K562 (cell line): ENCODE results near the gene CCT5. TPM values are rescaled to one million over a fixed set of nuclear protein-coding genes. Genes with fewer than 3 reads are reported as not detected.
A peak's percentile ranks its signal among the peaks of the same experiment; 100 is the strongest.

ENCODE experiments used
- ATAC-seq: fragments of 200-7000 bp; cut with Tn5 transposase; 3 replicates; pipeline ENCODE4 v1.9.1; 2020; ENCODE audit warnings: moderate library complexity
- BruUV-seq: library from RNA; stranded (reverse); fragments of 400-500 nt; replicated peaks from 2 replicates; lab custom pipeline; 2021; lab: Mats Ljungman, UMichigan
- CTCF ChIA-PET: fragments of 300-600 bp; formaldehyde crosslinking; extraction: SDS; loops from one replicate; lab custom pipeline; 2021; ENCODE audit warnings: low intra/inter-chr PET ratio; lab: Yijun Ruan, JAX
- POLR2A ChIA-PET: fragments of 300-600, 350-650 bp; sonication (Branson Sonifier 250); formaldehyde crosslinking; extraction: SDS; loops from one replicate; lab custom pipeline; 2021; ENCODE audit warnings: antibody characterized with exemption, inconsistent platforms; lab: Yijun Ruan, JAX
- DNase-seq, 4 experiments: peaks; one replicate each; pipeline versions ENCODE4 v3.0.0 to v3.0.0-alpha.2; 2011 to 2018; ENCODE audit warnings: low spot score in 3 of 4, mixed read lengths in 3 of 4; ENCODE audit errors: extremely low read depth in 1 of 4
- FAIRE-seq: peaks from 2 replicates; lab custom pipeline; 2011; peaks lifted over from hg19 to GRCh38; lab: Jason Lieb, UNC
- H2AFZ ChIP-seq: 2 replicates; pipeline ENCODE4 v1.6.0; 2011; ENCODE audit warnings: low read depth, low read length, control low read depth, inconsistent platforms
- H3K27ac ChIP-seq: fragments of 200-600 bp; 3 replicates; pipeline ENCODE4 v1.8.0; 2011; ENCODE audit warnings: low read depth, mild to moderate bottlenecking, control low read depth, inconsistent platforms, low read length, moderate library complexity, mixed read lengths; ENCODE audit errors: extremely low read depth
- H3K27me3 ChIP-seq, 2 experiments: fragments of 300-600 bp in 1 of 2; 2 replicates in 1 of 2; 3 replicates in 1 of 2; pipeline versions ENCODE4 v1.6.0 to v1.8.0; 2011; ENCODE audit warnings: inconsistent platforms in 2 of 2, low read length in 2 of 2, mild to moderate bottlenecking in 1 of 2, mixed read lengths in 1 of 2, moderate library complexity in 1 of 2; ENCODE audit not compliant: control insufficient read depth in 2 of 2, insufficient read depth in 2 of 2
- H3K36me3 ChIP-seq: fragments of 300-600 bp; 3 replicates; pipeline ENCODE4 v1.8.0; 2011; ENCODE audit warnings: mild to moderate bottlenecking, low read length, inconsistent platforms; ENCODE audit not compliant: control insufficient read depth, insufficient read depth
- H3K4me1 ChIP-seq, 2 experiments: fragments of 200-600 bp in 1 of 2; replicated peaks in 1 of 2; 2 replicates in 1 of 2; 3 replicates in 1 of 2; pipeline versions ENCODE4 v1.5.1 to v1.8.0; 2011; ENCODE audit warnings: inconsistent platforms in 2 of 2, low read length in 2 of 2, mild to moderate bottlenecking in 1 of 2, mixed read lengths in 1 of 2, moderate library complexity in 1 of 2; ENCODE audit not compliant: control insufficient read depth in 2 of 2, insufficient read depth in 2 of 2
- H3K4me2 ChIP-seq: 2 replicates; pipeline ENCODE4 v1.6.1; 2011; ENCODE audit warnings: low read length, control low read depth, inconsistent platforms, mixed read lengths; ENCODE audit not compliant: insufficient read depth
- H3K4me3 ChIP-seq: fragments of 200-600 bp; sonication (generic), shearing (Covaris generic); 2 replicates; pipeline ENCODE4 v1.5.1; 2016; ENCODE audit warnings: control low read depth, inconsistent platforms
- H3K79me2 ChIP-seq: fragments of 200-600 bp; 3 replicates; pipeline ENCODE4 v1.8.0; 2011; ENCODE audit warnings: low read length, inconsistent platforms; ENCODE audit not compliant: control insufficient read depth, insufficient read depth
- H3K9ac ChIP-seq, 2 experiments: 2 replicates each; pipeline versions ENCODE4 v1.6.0 to v1.6.1; 2011; ENCODE audit warnings: low read depth in 2 of 2, low read length in 2 of 2, control low read depth in 1 of 2, inconsistent platforms in 1 of 2, mild to moderate bottlenecking in 1 of 2, mixed read lengths in 1 of 2; ENCODE audit not compliant: insufficient read depth in 1 of 2
- H3K9me1 ChIP-seq: one replicate; pipeline ENCODE4 v1.6.0; 2011; ENCODE audit warnings: inconsistent platforms, mild to moderate bottlenecking, low read length, moderate library complexity; ENCODE audit not compliant: control insufficient read depth, insufficient read depth
- H3K9me3 ChIP-seq: replicated peaks from 2 replicates; pipeline ENCODE4 v1.5.1; 2011; ENCODE audit warnings: low read depth, low read length, inconsistent platforms; ENCODE audit not compliant: control insufficient read depth, insufficient read depth
- H4K20me1 ChIP-seq: replicated peaks from 2 replicates; pipeline ENCODE4 v1.6.1; 2011; ENCODE audit warnings: low read length, inconsistent platforms, mixed read lengths; ENCODE audit not compliant: control insufficient read depth, insufficient read depth
- BACH1 ChIP-seq: fragments of 200-800 bp; sonication (Bioruptor generic); IDR thresholded peaks from 2 replicates; pipeline ENCODE4 v1.6.1; 2016; ENCODE audit warnings: missing genetic modification characterization, missing compliant biosample characterization
- BMI1 ChIP-seq: fragments of 150-350 bp; IDR thresholded peaks from 2 replicates; pipeline ENCODE4 v1.6.1; 2014; ENCODE audit warnings: low read length
- EWSR1 ChIP-seq: fragments of 450-650 bp; IDR thresholded peaks from 2 replicates; pipeline ENCODE4 v1.6.1; 2018; ENCODE audit warnings: borderline replicate concordance, mild to moderate bottlenecking, low read depth, moderate library complexity; ENCODE audit not compliant: partially characterized antibody
- FOSL1 ChIP-seq: fragments of 200-800 bp; sonication (Bioruptor generic); conservative IDR thresholded peaks from 2 replicates; pipeline ENCODE4 v1.6.1; 2016; ENCODE audit warnings: missing genetic modification characterization, missing compliant biosample characterization
- L3MBTL2 ChIP-seq: fragments of 450-650 bp; IDR thresholded peaks from 2 replicates; pipeline ENCODE4 v1.6.1; 2016; ENCODE audit warnings: mild to moderate bottlenecking, moderate library complexity
- MEF2D ChIP-seq: conservative IDR thresholded peaks from 2 replicates; pipeline ENCODE4 v1.6.1; 2016; ENCODE audit warnings: low read depth, missing genetic modification characterization, missing compliant biosample characterization
- NCOA1 ChIP-seq: fragments of 450-650 bp; IDR thresholded peaks from 2 replicates; pipeline ENCODE4 v1.6.1; 2016; ENCODE audit warnings: low read depth
- NCOA6 ChIP-seq: fragments of 450-650 bp; IDR thresholded peaks from 2 replicates; pipeline ENCODE4 v1.6.1; 2017; ENCODE audit warnings: mild to moderate bottlenecking
- NFXL1 ChIP-seq: fragments of 450-650 bp; formaldehyde crosslinking; IDR thresholded peaks from 2 replicates; pipeline ENCODE4 v1.4.0; 2021; ENCODE audit warnings: mild to moderate bottlenecking
- OTX1 ChIP-seq: fragments of 450-650 bp; formaldehyde crosslinking; IDR thresholded peaks from 2 replicates; pipeline ENCODE4 v1.4.0; 2022; ENCODE audit warnings: mild to moderate bottlenecking
- POLR2AphosphoS5 ChIP-seq: IDR thresholded peaks from 2 replicates; pipeline ENCODE4 v1.6.1; 2011; ENCODE audit warnings: mild to moderate bottlenecking, low read depth, low read length, moderate library complexity; ENCODE audit not compliant: control insufficient read depth, insufficient read depth
- PRPF4 ChIP-seq: fragments of 200-400 bp; formaldehyde crosslinking; IDR thresholded peaks from one replicate; pipeline ENCODE4 v1.6.1; 2017; ENCODE audit warnings: low read length, low read depth, mild to moderate bottlenecking; ENCODE audit not compliant: insufficient read depth, poor library complexity, severe bottlenecking
- RAD51 ChIP-seq: fragments of 450-650 bp; IDR thresholded peaks from 2 replicates; pipeline ENCODE4 v1.7.1; 2016; ENCODE audit warnings: low read depth, mild to moderate bottlenecking, borderline replicate concordance
- ZFP30 ChIP-seq: fragments of 250-450 bp; sonication (Bioruptor Pico); IDR thresholded peaks from 2 replicates; pipeline ENCODE4 v1.8.0; 2022; ENCODE audit warnings: moderate library complexity, mild to moderate bottlenecking, inconsistent platforms, borderline replicate concordance
- ZNF197 ChIP-seq: fragments of 200-800 bp; sonication (Bioruptor generic); IDR thresholded peaks from 2 replicates; pipeline ENCODE4 v1.6.1; 2016; ENCODE audit warnings: low read depth, missing genetic modification characterization, missing compliant biosample characterization
- ZNF699 ChIP-seq: fragments of 250-450 bp; sonication (Bioruptor Pico); IDR thresholded peaks from 2 replicates; pipeline ENCODE4 v1.8.0; 2021; ENCODE audit warnings: mild to moderate bottlenecking, moderate library complexity; ENCODE audit not compliant: insufficient replicate concordance
- ZNF717 ChIP-seq: fragments of 250-450 bp; sonication (Bioruptor Pico); IDR thresholded peaks from 2 replicates; pipeline ENCODE4 v1.5.0; 2021
- ZNF830 ChIP-seq: fragments of 250-450 bp; sonication (Bioruptor Pico); IDR thresholded peaks from 2 replicates; pipeline ENCODE4 v1.5.0; 2021; ENCODE audit warnings: mild to moderate bottlenecking
- ZZZ3 ChIP-seq: fragments of 450-650 bp; IDR thresholded peaks from 2 replicates; pipeline ENCODE4 v1.6.1; 2016; ENCODE audit warnings: antibody characterized with exemption, mild to moderate bottlenecking, moderate library complexity
- WGBS: fragments of 100-300 bp; shearing (Covaris generic); methylation state at CpG from one replicate; pipeline ENCODE4 v1.1.6; 2016; ENCODE audit warnings: low coverage, mixed read lengths; ENCODE audit not compliant: insufficient coverage; ENCODE audit errors: missing lambda C conversion rate; 5-methylcytosine and 5-hydroxymethylcytosine counted together
- in situ Hi-C: fragments of 300-500 bp; cut with MboI; formaldehyde crosslinking; loops from 4 replicates; pipeline ENCODE4 v1.15.0; 2018; ENCODE audit warnings: inconsistent platforms, mixed read lengths
- intact Hi-C: fragments of 100-400 bp; cut with micrococcal nuclease; formaldehyde crosslinking; loops from 2 replicates; pipeline ENCODE4 v1.14.2; 2022
- polyA plus RNA-seq, 8 experiments: library from polyadenylated mRNA; depleted of rRNA in 4 of 8; stranded (reverse) in 5 of 8; unstranded in 3 of 8; fragments of >200 nt; fragmentation: Nextera tagmentation in 2 of 8; fragmentation: Illumina TruSeq in 1 of 8; extraction: Ambion mirVana in 2 of 8; extraction: Trizol in 1 of 8; gene quantifications; 2 replicates each; pipeline versions ENCODE4 v1.2.1 to v1.2.3, GENCODE V29; 2011 to 2014; ENCODE audit warnings: inconsistent platforms in 1 of 8, missing spikeins in 1 of 8
- total RNA-seq, 7 experiments: library from RNA; depleted of rRNA in 6 of 7; stranded (reverse); fragments of >200 nt in 6 of 7; fragmentation: Illumina TruSeq in 2 of 7; extraction: Trizol in 2 of 7; gene quantifications; 2 replicates each; pipeline versions ENCODE4 v1.2.1 to v1.2.3, GENCODE V29; 2011 to 2021; ENCODE audit warnings: low replicate concordance in 1 of 7
- TF ChIP-seq, protein P1 (sequence below): fragments of 250-450 bp; sonication (Bioruptor Pico); IDR thresholded peaks from 2 replicates; pipeline ENCODE4 v1.4.0; 2020; ENCODE audit warnings: mild to moderate bottlenecking

Gene CCT5
- total and polyA plus RNA-seq, 9 of the 15 experiments (the other 6 are each of a cell fraction or from before 2014, with no cell fraction given): 782 to 1,606 (median 1,153) TPM

GRCh38 chr5:10235350-10235749 lies 14.7 kb upstream of the CCT5 start:
- no peak for FAIRE-seq
- in situ Hi-C loops: no loop called here
- TF ChIP-seq PRPF4 (no peak), ZNF197 (CRISPR knock-in tag) (no peak), ZZZ3 (no peak), BMI1 (no peak), ZNF830 (CRISPR knock-in tag) (no peak), EWSR1 (no peak), OTX1 (CRISPR knock-in tag) (no peak), POLR2AphosphoS5 (no peak), BACH1 (no peak), L3MBTL2 (no peak), NCOA6 (no peak), MEF2D (tag) (no peak), ZFP30 (CRISPR knock-in tag) (no peak), ZNF699 (CRISPR knock-in tag) (no peak), NFXL1 (no peak), ZNF717 (CRISPR knock-in tag) (no peak), RAD51 (no peak), FOSL1 (tag) (no peak), NCOA1 (no peak)
- TF ChIP-seq, protein P1, sequence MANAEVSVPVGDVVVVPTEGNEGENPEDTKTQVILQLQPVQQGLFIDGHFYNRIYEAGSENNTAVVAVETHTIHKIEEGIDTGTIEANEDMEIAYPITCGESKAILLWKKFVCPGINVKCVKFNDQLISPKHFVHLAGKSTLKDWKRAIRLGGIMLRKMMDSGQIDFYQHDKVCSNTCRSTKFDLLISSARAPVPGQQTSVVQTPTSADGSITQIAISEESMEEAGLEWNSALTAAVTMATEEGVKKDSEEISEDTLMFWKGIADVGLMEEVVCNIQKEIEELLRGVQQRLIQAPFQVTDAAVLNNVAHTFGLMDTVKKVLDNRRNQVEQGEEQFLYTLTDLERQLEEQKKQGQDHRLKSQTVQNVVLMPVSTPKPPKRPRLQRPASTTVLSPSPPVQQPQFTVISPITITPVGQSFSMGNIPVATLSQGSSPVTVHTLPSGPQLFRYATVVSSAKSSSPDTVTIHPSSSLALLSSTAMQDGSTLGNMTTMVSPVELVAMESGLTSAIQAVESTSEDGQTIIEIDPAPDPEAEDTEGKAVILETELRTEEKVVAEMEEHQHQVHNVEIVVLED: no peak
- Histone ChIP-seq H4K20me1 (0 out of 2 replicates have a peak, but pooled peaks cover 3% of the 10 kb centered on the region), H3K9ac (no peak overlapping the region), H3K9me1 (no peaks in the 10 kb centered on the region), H3K36me3 (peaks cover 44% of the 10 kb centered on the region), H3K79me2 (no peaks in the 10 kb centered on the region), H3K27ac (no peak overlapping the region), H3K4me1 (peaks cover 0 to 2% of the 10 kb centered on the region in 2 experiments; a peak in 1 of 5 replicates), H3K4me2 (no peak overlapping the region), H3K27me3 (no peaks in the 10 kb centered on the region), H3K4me3 (no peak overlapping the region), H3K9me3 (no peaks in the 10 kb centered on the region), H2AFZ (no peak overlapping the region)
- ChIA-PET CTCF (no interaction called here), POLR2A (interaction anchor here (0.5 to 1.6 kb wide), 3 partner anchors 8 to 135 kb away, joined by 3 to 5 read pairs (median 3); no protein-coding TSS in a partner anchor)
- intact Hi-C loops: no loop called here
- DNase-seq: no peak
- peak; percentile 33; the same call in 1 of the 3 replicates for ATAC-seq
- 67% methylated on average over 8 of the region's 8 CpGs for WGBS
- BruUV-seq: no TSS peak
